ENCODE data around the gene MED13L. TPM values are rescaled to one million over a fixed set of nuclear protein-coding genes. Genes with fewer than 3 reads are reported as not detected.

MED13L gene
- total and polyA plus RNA-seq, 2 of the 8 experiments (the other 6 are each of a cell fraction or from before 2014, with no cell fraction given) = 15.9 to 51.7 TPM

GRCh38 chr12:116141110-116141832 is 136.2 kb downstream of the MED13L start (continued):
- TF ChIP-seq POLR2AphosphoS5 (IDR thresholded peaks at IDR 0.05; ENCODE audit: low read depth, low read length) = no peak
- no peak for TF ChIP-seq SAP30 (IDR thresholded peaks at IDR 0.05; ENCODE audit: insufficient read depth, insufficient replicate concordance, low read length)
- TF ChIP-seq EZH2 (IDR thresholded peaks at IDR 0.05; ENCODE audit: low read depth, low read length, severe bottlenecking) = no peak
- TF ChIP-seq SIN3A (conservative IDR thresholded peaks at IDR 0.05 in 1 of 2, IDR thresholded peaks at IDR 0.05 in 1 of 2; ENCODE audit: low read depth in 1 of 2, low read length in 2 of 2) = no peak
